SU-DHL-6 (cell line): Measurements from ENCODE around the gene PRKCE.

Experiments used
- H2AFZ ChIP-seq: fragments of 200-600 bp; sonication (generic); 2 replicates; pipeline ENCODE4 v1.6.1; 2014; ENCODE audit warnings: low read depth, mild to moderate bottlenecking, moderate library complexity, mixed read lengths, antibody characterized with exemption, low read length; ENCODE audit not compliant: severe bottlenecking
- H3F3A ChIP-seq: fragments of 200-600 bp; shearing (Covaris generic); 2 replicates; pipeline ENCODE4 v1.6.0; 2016; ENCODE audit warnings: antibody characterized with exemption, mild to moderate bottlenecking; ENCODE audit not compliant: insufficient read depth
- H3K27ac ChIP-seq: fragments of 200-600 bp; sonication (generic); 2 replicates; pipeline ENCODE4 v1.5.1; 2016; ENCODE audit warnings: low read depth, mild to moderate bottlenecking, low read length, moderate library complexity, mixed read lengths
- H3K27me3 ChIP-seq: fragments of 200-600 bp; sonication (generic), shearing (Covaris generic); 2 replicates; pipeline ENCODE4 v1.6.0; 2014; ENCODE audit warnings: mild to moderate bottlenecking, low read length
- H3K36me3 ChIP-seq: fragments of 200-600 bp; sonication (generic); 2 replicates; pipeline ENCODE4 v1.6.1; 2014; ENCODE audit warnings: mild to moderate bottlenecking, low read length, mixed read lengths
- H3K4me2 ChIP-seq: fragments of 300-600, 200-600 bp; shearing (Covaris generic), sonication (generic); 2 replicates; pipeline ENCODE4 v1.6.0; 2014; ENCODE audit warnings: low read length, low read depth, mild to moderate bottlenecking; ENCODE audit not compliant: poor library complexity, severe bottlenecking
- H3K4me3 ChIP-seq: fragments of 200-600 bp; sonication (generic); 2 replicates; pipeline ENCODE4 v1.5.1; 2014; ENCODE audit warnings: antibody characterized with exemption, low read length, mild to moderate bottlenecking, mixed read lengths; ENCODE audit not compliant: insufficient read depth, poor library complexity, severe bottlenecking
- H3K79me2 ChIP-seq: fragments of 200-600 bp; sonication (generic); 2 replicates; pipeline ENCODE4 v1.6.1; 2014; ENCODE audit warnings: mild to moderate bottlenecking, low read length, moderate library complexity; ENCODE audit not compliant: insufficient read depth
- H3K9ac ChIP-seq: fragments of 200-600 bp; sonication (generic); 2 replicates; pipeline ENCODE4 v1.7.0; 2014; ENCODE audit warnings: mild to moderate bottlenecking, low read length
- H3K9me2 ChIP-seq: fragments of 200-600 bp; sonication (generic); replicated peaks from 2 replicates; pipeline ENCODE4 v1.6.1; 2014; ENCODE audit warnings: low read length; ENCODE audit not compliant: insufficient read depth
- H3K9me3 ChIP-seq: fragments of 200-600 bp; sonication (generic); 2 replicates; pipeline ENCODE4 v1.6.1; 2014; ENCODE audit warnings: low read length, mixed read lengths; ENCODE audit not compliant: insufficient read depth
- H4K20me1 ChIP-seq: fragments of 200-600 bp; sonication (generic); 2 replicates; pipeline ENCODE4 v1.6.1; 2014; ENCODE audit warnings: low read depth, mild to moderate bottlenecking, antibody characterized with exemption, low read length, moderate library complexity, mixed read lengths
- CTCF ChIP-seq: fragments of 200-600 bp; sonication (generic); IDR thresholded peaks from one replicate; pipeline ENCODE4 v1.5.1; 2017; ENCODE audit warnings: antibody characterized with exemption, mild to moderate bottlenecking, low read length, moderate library complexity; ENCODE audit not compliant: insufficient read depth, poor library complexity, severe bottlenecking
- EZH2phosphoT487 ChIP-seq: fragments of 200-600 bp; sonication (generic), shearing (Covaris generic); conservative IDR thresholded peaks from 2 replicates; pipeline ENCODE4 v1.6.1; 2018; ENCODE audit warnings: mild to moderate bottlenecking, antibody characterized with exemption, low read length, moderate library complexity, mixed read lengths

PRKCE gene

DNA sequence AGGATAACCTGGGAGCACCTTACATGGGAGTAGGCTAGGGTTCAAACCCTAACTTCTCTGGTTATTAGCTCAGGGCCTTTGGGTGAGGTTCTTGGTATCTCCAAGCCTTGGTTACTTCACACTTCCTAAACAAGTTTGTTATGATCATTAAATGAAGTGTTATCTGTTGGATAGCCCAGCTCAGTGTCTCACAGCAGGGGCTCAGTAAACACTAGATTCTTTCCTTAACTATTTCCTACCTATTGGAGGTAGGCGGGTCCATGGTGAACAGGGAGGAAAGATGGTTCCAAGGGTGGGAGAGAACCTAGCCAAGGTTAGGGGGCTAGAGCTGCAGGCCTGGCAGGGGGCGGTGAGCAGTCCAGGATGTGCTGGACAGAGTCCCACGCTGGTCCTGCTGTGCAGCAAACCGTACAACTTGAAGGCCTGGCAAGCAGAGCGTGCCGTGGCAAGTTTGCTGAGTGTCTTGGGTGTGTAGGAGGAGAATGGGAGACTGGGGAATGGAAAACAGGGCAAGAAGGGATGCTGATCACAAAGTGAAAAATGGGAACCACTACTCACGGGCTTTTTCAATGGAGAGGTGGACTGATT, 259.1 kb downstream of the PRKCE start:
- no peak overlapping the region for H3K27ac ChIP-seq

DNA sequence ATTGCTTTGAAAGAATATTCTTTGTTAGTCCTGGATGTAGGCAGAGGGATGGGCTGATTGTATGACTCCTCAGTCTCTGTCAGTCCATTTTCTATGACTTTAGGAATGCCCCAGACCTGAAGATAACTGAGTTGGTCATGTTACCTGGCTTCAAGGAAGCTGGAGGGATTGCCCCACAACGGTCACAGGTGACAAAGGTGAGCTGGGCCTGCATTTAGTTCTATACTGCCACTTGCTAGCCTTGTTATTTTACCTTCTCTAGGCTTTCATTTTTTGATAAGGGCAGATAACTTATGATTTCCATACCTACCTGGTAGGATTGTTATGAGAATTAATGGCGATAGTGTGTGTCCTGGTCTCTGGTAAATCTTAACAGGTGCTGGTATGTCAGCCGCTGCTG, 260.1 kb downstream of the PRKCE start:
- Histone ChIP-seq H4K20me1 (no peaks in the 10 kb centered on the region), H3F3A (no peaks in the 10 kb centered on the region), H2AFZ (no peak overlapping the region), H3K36me3 (no peaks in the 10 kb centered on the region), H3K27ac (no peak overlapping the region), H3K4me3 (no peak overlapping the region), H3K9me3 (no peaks in the 10 kb centered on the region), H3K9me2 (no peaks in the 10 kb centered on the region), H3K27me3 (no peaks in the 10 kb centered on the region), H3K4me2 (no peak overlapping the region), H3K9ac (no peak overlapping the region), H3K79me2 (no peaks in the 10 kb centered on the region)
- TF ChIP-seq CTCF (no peak), EZH2phosphoT487 (no peak)

More for the DNA sequence above, 259.1 kb downstream of the PRKCE start:
- TF ChIP-seq CTCF (no peak), EZH2phosphoT487 (no peak)
- no peaks in the 10 kb centered on the region for H3K9me3 ChIP-seq
- H3K36me3 ChIP-seq: no peaks in the 10 kb centered on the region
- no peaks in the 10 kb centered on the region for H3F3A ChIP-seq
- H3K27me3 ChIP-seq: no peaks in the 10 kb centered on the region
- no peak overlapping the region for H3K9ac ChIP-seq
- H3K9me2 ChIP-seq: no peaks in the 10 kb centered on the region
- H4K20me1 ChIP-seq: no peaks in the 10 kb centered on the region
- no peak overlapping the region for H3K4me3 ChIP-seq
- no peaks in the 10 kb centered on the region for H3K79me2 ChIP-seq
- no peak overlapping the region for H2AFZ ChIP-seq
- no peak overlapping the region for H3K4me2 ChIP-seq

GRCh38 chr2:45912109-45912508, 260.6 kb downstream of the PRKCE start:
- no peaks in the 10 kb centered on the region for H3K27me3 ChIP-seq
- H3K36me3 ChIP-seq: no peaks in the 10 kb centered on the region
- TF ChIP-seq EZH2phosphoT487 (no peak), CTCF (no peak)
- no peaks in the 10 kb centered on the region for H3K9me2 ChIP-seq
- H3K27ac ChIP-seq: no peak overlapping the region
- H3K9me3 ChIP-seq: no peaks in the 10 kb centered on the region
- no peak overlapping the region for H3K4me2 ChIP-seq
- H2AFZ ChIP-seq: no peak overlapping the region
- H3K79me2 ChIP-seq: no peaks in the 10 kb centered on the region
- H3K9ac ChIP-seq: no peak overlapping the region
- no peak overlapping the region for H3K4me3 ChIP-seq
- H3F3A ChIP-seq: no peaks in the 10 kb centered on the region
- no peaks in the 10 kb centered on the region for H4K20me1 ChIP-seq
